Heart right ventricle (tissue), 16 donors: ENCODE results near the gene PAN3. TPM values are rescaled to one million over a fixed set of nuclear protein-coding genes. Genes with fewer than 3 reads are reported as not detected.

Experiments
- ATAC-seq, 8 donors: fragments of 200-7000 bp; cut with Tn5 transposase; one replicate each; pipeline ENCODE4 v1.9.1; 2020; ENCODE audit warnings: mild to moderate bottlenecking in 8 of 8, moderate library complexity in 8 of 8, moderate number of reproducible peaks in 1 of 8
- DNase-seq, 2 donors: peaks; one replicate each; pipeline ENCODE4 v3.0.0-alpha.2; 2020
- H3K27ac ChIP-seq, 10 donors: fragments of 200-600 bp; sonication (generic) in 2 of 10; one replicate each; pipeline versions ENCODE4 v1.5.0 to v1.8.0; 2020 to 2022; ENCODE audit warnings: mild to moderate bottlenecking in 3 of 10
- H3K27me3 ChIP-seq, 7 donors: fragments of 200-600 bp; one replicate each; pipeline ENCODE4 v1.8.0; 2021 to 2022; ENCODE audit warnings: mild to moderate bottlenecking in 2 of 7
- H3K36me3 ChIP-seq, 9 donors: fragments of 200-600 bp; sonication (generic) in 1 of 9; one replicate each; pipeline versions ENCODE4 v1.5.0 to v1.8.0; 2020 to 2022; ENCODE audit warnings: mild to moderate bottlenecking in 2 of 9
- H3K4me1 ChIP-seq, 9 donors: fragments of 200-600 bp; sonication (generic) in 1 of 9; one replicate each; pipeline versions ENCODE4 v1.5.0 to v1.8.0; 2020 to 2022; ENCODE audit warnings: mild to moderate bottlenecking in 4 of 9
- H3K4me3 ChIP-seq, 10 donors: fragments of 200-600 bp; sonication (generic) in 2 of 10; one replicate each; pipeline versions ENCODE4 v1.5.0 to v1.8.0; 2020 to 2022; ENCODE audit warnings: mild to moderate bottlenecking in 7 of 10, moderate library complexity in 2 of 10
- H3K9me3 ChIP-seq, 11 donors: fragments of 200-600 bp in 10 of 11; sonication (generic) in 2 of 11; one replicate each; pipeline versions ENCODE4 v1.5.0 to v1.8.0; 2013 to 2022; ENCODE audit warnings: mild to moderate bottlenecking in 2 of 11, control low read depth in 1 of 11, moderate library complexity in 1 of 11
- CTCF ChIP-seq, 9 donors: fragments of 200-600 bp; sonication (generic) in 2 of 9; IDR thresholded peaks; one replicate each; pipeline versions ENCODE4 v1.5.0 to v1.8.0; 2021 to 2022; ENCODE audit warnings: antibody characterized with exemption in 9 of 9, mild to moderate bottlenecking in 5 of 9, moderate library complexity in 1 of 9
- WGBS, 2 donors: extraction: QIAGEN DNeasy Blood & Tissue Kit; methylation state at CpG; one replicate each; pipeline ENCODE4 v1.1.7; 2013; ENCODE audit warnings: inconsistent platforms in 1 of 2; 5-methylcytosine and 5-hydroxymethylcytosine counted together
- intact Hi-C, 10 donors: fragments of 100-400 bp; cut with DNase I; formaldehyde crosslinking; loops; one replicate each; pipeline versions ENCODE4 v1.11.1 to v1.14.2; 2022
- polyA plus RNA-seq, 2 donors: library from polyadenylated mRNA; stranded (reverse); fragments of 200-250 nt; gene quantifications; one replicate each; pipeline ENCODE4 v1.2.3, GENCODE V29; 2013
- total RNA-seq, 10 donors: library from RNA; stranded (reverse); fragmentation: NEBNext Ultra II Directional in 3 of 10; extraction: Animal tissue kit (Norgen Biotek cat#: 25700) in 3 of 10; gene quantifications; one replicate each; pipeline versions ENCODE4 v1.2.1 to v1.2.4, GENCODE V29; 2021 to 2023
- donor health status: Arrhythmogenic right ventricular cardiomyopathy.
- donor health status: ischemic (EF 13 %, LVEDD 7.1; RV severe dilation, severe dysfunction).
- donor health status: healthy with polysubstance abuse.
- donor health status: DM: no; HTN: yes; CAD: no.
- donor health status: DM: no; HTN: no; CAD: no.
- donor health status: ischemic (EF 25% LVEDD 6.9; RV normal size, moderate dysfunction).
- donor health status: ischemic (EF 25% LVEDD 5.7; RV mildly dilated, moderate dysfunction).
- donor health status: healthy.
- donor health status: DM: yes; HTN: yes; CAD: no.
- donor health status: Ischemic cardiomyopathy.
- donor health status: ischemic (EF 35%, LVEDD 5.7; RV mildly dilated, moderate dysfunction).
- donor health status: nonischemic (EF 11% LVEDD 7.7; RV severe dilation, severe dysfunction).
- donor health status: DM: yes; HTN: yes; CAD: no.
- donor health status: PGD.
- donor health status: ischemic (EF 29% LVEDD 5.4; RV normal size, mild dysfunction).
- donor health status: nonischemic (EF 23%, LVEDD 6.1; RV moderate dilation, normal function).

PAN3 gene
- total and polyA plus RNA-seq, 12 donors = 2.8 to 16.2 (median 10.8) TPM

- H3K4me1 ChIP-seq = peaks cover under 1 to 66% (median 18%) of the 10 kb centered on the region in 9 donors
- DNase-seq (peak in 1 of 2 donors; percentile 81), ATAC-seq (peak; percentile 75 to 91 (median 79))
- intact Hi-C loops = loop anchor here in 9 of 10 donors (1.0 to 10.0 kb wide), 10 partner anchors 71 to 473 kb away; partner anchors contain the start of genes FLT1 (in 4 of the 9) and POMP (in 1 of the 9)
- H3K27ac ChIP-seq = peak overlapping the region in 8 of 10 donors; percentile 23 to 80 (median 54)
- H3K9me3 ChIP-seq = no peaks in the 10 kb centered on the region
- H3K27me3 ChIP-seq = peaks cover 0 to 6% (median 0%) of the 10 kb centered on the region in 7 donors
- WGBS, 2 donors = 28 to 29% methylated on average over 4 of the region's 4 CpGs
- peak; percentile 64 to 89 (median 82) for TF ChIP-seq CTCF (IDR thresholded peaks at IDR 0.05)
- peaks cover 0 to 43% (median 0%) of the 10 kb centered on the region in 9 donors for H3K36me3 ChIP-seq
- no peak overlapping the region for H3K4me3 ChIP-seq
These were observed 185.9 kb downstream of the PAN3 start for GRCh38 chr13:28324181-28324789.

- Histone ChIP-seq H3K9me3 (no peaks in the 10 kb centered on the region), H3K4me1 (peaks cover 5 to 66% (median 25%) of the 10 kb centered on the region in 9 donors), H3K4me3 (no peak overlapping the region), H3K27me3 (peaks cover 0 to 6% (median 0%) of the 10 kb centered on the region in 7 donors), H3K27ac (peak overlapping the region in 8 of 10 donors; percentile 23 to 80 (median 54)), H3K36me3 (peaks cover 0 to 35% (median 0%) of the 10 kb centered on the region in 9 donors)
- peak in 1 of 2 donors; percentile 53 for DNase-seq
- TF ChIP-seq CTCF (IDR thresholded peaks at IDR 0.05) = no peak
- 24 to 47% methylated on average over 2 of the region's 2 CpGs for WGBS, 2 donors
- intact Hi-C loops = loop anchor here (2.0 to 10.0 kb wide), 8 partner anchors 70 to 470 kb away; partner anchors contain the start of gene FLT1 (in 4 of the 10)
- peak in 5 of 8 donors; percentile 50 to 86 (median 67) for ATAC-seq
These were observed 186.7 kb downstream of the PAN3 start for GRCh38 chr13:28325022-28325421.

GRCh38 chr13:28326056-28326455 lies 187.7 kb downstream of the PAN3 start:
- ATAC-seq = no peak
- H3K9me3 ChIP-seq = no peaks in the 10 kb centered on the region
- H3K4me1 ChIP-seq = peaks cover 6 to 66% (median 27%) of the 10 kb centered on the region in 9 donors
- H3K36me3 ChIP-seq = peaks cover 0 to 26% (median 0%) of the 10 kb centered on the region in 9 donors
- intact Hi-C loops = loop anchor here in 8 of 10 donors (5.0 to 10.0 kb wide), 6 partner anchors 69 to 469 kb away; partner anchors contain the start of gene FLT1 (in 4 of the 8)
- no peak for TF ChIP-seq CTCF (IDR thresholded peaks at IDR 0.05)
- H3K4me3 ChIP-seq = no peak overlapping the region
- no peak for DNase-seq
- 75 to 86% methylated on average over 2 of the region's 2 CpGs for WGBS, 2 donors
- H3K27me3 ChIP-seq = peaks cover 0 to 6% (median 0%) of the 10 kb centered on the region in 7 donors
- peak overlapping the region in 1 of 10 donors; percentile 78 for H3K27ac ChIP-seq

GRCh38 chr13:28327373-28328270 lies 189.3 kb downstream of the PAN3 start:
- peaks cover 0 to 30% (median 0%) of the 10 kb centered on the region in 9 donors for H3K36me3 ChIP-seq
- WGBS, 2 donors = 88 to 93% methylated on average over 14 of the region's 14 CpGs
- H3K4me3 ChIP-seq = no peak overlapping the region
- intact Hi-C loops = loop anchor here in 8 of 10 donors (5.0 to 10.0 kb wide), 6 partner anchors 67 to 467 kb away; partner anchors contain the start of gene FLT1 (in 4 of the 8)
- no peaks in the 10 kb centered on the region for H3K9me3 ChIP-seq
- no peak for TF ChIP-seq CTCF (IDR thresholded peaks at IDR 0.05)
- H3K4me1 ChIP-seq = peaks cover 6 to 51% (median 27%) of the 10 kb centered on the region in 9 donors
- H3K27ac ChIP-seq = no peak overlapping the region
- DNase-seq (no peak), ATAC-seq (no peak)
- peaks cover 0 to 11% (median 0%) of the 10 kb centered on the region in 7 donors for H3K27me3 ChIP-seq
